ENCODE measurements around the gene CFAP157.

GRCh38 chr9:127712867-127713266, 6.1 kb downstream of the CFAP157 start:
- TF ChIP-seq, protein P1, sequence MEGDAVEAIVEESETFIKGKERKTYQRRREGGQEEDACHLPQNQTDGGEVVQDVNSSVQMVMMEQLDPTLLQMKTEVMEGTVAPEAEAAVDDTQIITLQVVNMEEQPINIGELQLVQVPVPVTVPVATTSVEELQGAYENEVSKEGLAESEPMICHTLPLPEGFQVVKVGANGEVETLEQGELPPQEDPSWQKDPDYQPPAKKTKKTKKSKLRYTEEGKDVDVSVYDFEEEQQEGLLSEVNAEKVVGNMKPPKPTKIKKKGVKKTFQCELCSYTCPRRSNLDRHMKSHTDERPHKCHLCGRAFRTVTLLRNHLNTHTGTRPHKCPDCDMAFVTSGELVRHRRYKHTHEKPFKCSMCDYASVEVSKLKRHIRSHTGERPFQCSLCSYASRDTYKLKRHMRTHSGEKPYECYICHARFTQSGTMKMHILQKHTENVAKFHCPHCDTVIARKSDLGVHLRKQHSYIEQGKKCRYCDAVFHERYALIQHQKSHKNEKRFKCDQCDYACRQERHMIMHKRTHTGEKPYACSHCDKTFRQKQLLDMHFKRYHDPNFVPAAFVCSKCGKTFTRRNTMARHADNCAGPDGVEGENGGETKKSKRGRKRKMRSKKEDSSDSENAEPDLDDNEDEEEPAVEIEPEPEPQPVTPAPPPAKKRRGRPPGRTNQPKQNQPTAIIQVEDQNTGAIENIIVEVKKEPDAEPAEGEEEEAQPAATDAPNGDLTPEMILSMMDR (IDR thresholded peaks at IDR 0.05) = no peak
- no peak for TF ChIP-seq POLR2A (IDR thresholded peaks at IDR 0.05)

Measured in Peyer's patch (tissue), 4 donors.